Activated CD8-positive, alpha-beta T cell treated with anti-CD3 and anti-CD28 coated beads for 36 hours (primary cell): Measurements from ENCODE around the gene STRN. TPM values are rescaled to one million over a fixed set of nuclear protein-coding genes. Genes with fewer than 3 reads are reported as not detected.

Source experiments
- ATAC-seq: fragments of 200-7000 bp; cut with Tn5 transposase; one replicate; pipeline ENCODE4 v1.10.0; 2021; ENCODE audit warnings: mild to moderate bottlenecking, moderate library complexity
- CTCF ChIA-PET: fragments of 350-600 bp; sonication (Branson Sonifier 250); formaldehyde crosslinking; loops from one replicate; lab custom pipeline; 2021; ENCODE audit warnings: antibody characterized with exemption; lab: Charles Lee
- POLR2A ChIA-PET: fragments of 350-600 bp; sonication (Branson Sonifier 250); formaldehyde crosslinking; loops from one replicate; lab custom pipeline; 2021; ENCODE audit warnings: antibody characterized with exemption; lab: Charles Lee
- DNase-seq: peaks from one replicate; pipeline ENCODE4 v3.0.0-alpha.2; 2020
- H3K27ac Mint-ChIP-seq: one replicate; pipeline ENCODE4 v1.8.0; 2021; ENCODE audit warnings: mild to moderate bottlenecking, mixed read lengths
- H3K27me3 Mint-ChIP-seq: one replicate; pipeline ENCODE4 v1.8.0; 2021; ENCODE audit warnings: mixed read lengths
- H3K36me3 Mint-ChIP-seq: one replicate; pipeline ENCODE4 v1.8.0; 2021; ENCODE audit warnings: low read depth, mixed read lengths
- H3K4me1 Mint-ChIP-seq: one replicate; pipeline ENCODE4 v1.8.0; 2021; ENCODE audit warnings: low read depth, mixed read lengths
- H3K4me3 Mint-ChIP-seq: one replicate; pipeline ENCODE4 v1.8.0; 2021; ENCODE audit warnings: mild to moderate bottlenecking, moderate library complexity, mixed read lengths
- H3K9me3 Mint-ChIP-seq: one replicate; pipeline ENCODE4 v1.8.0; 2021; ENCODE audit warnings: mixed read lengths
- CTCF ChIP-seq: fragments of 200-600 bp; IDR thresholded peaks from one replicate; pipeline ENCODE4 v1.8.0; 2022; ENCODE audit warnings: antibody characterized with exemption, mild to moderate bottlenecking
- intact Hi-C: fragments of 100-400 bp; cut with micrococcal nuclease; formaldehyde crosslinking; loops from one replicate; pipeline ENCODE4 v1.10.0; 2022
- total RNA-seq, 2 experiments: library from RNA; stranded (reverse); gene quantifications; one replicate each; pipeline ENCODE4 v1.2.3, GENCODE V29; 2021

The STRN gene
- total RNA-seq, 2 experiments from 2014 or later = 24.0 to 25.9 TPM

DNA sequence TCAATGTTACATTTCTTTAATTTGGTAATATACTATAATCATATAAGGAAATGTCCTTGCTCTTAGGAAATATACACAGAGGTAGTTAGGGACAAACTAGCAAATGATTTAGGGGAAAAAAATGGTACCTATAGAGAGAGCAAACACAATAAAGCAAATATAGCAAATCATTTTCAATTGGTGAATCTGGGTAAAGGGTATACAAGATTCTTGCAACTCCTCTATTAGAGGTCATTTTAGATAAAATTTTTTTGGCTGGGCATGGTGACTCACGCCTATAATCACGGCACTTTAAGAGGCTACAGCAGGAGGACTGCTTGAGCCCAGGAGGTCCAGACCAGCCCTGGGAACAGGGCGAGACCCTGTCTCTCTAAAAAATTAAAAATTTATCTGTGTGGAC lies 44.4 kb downstream of the STRN start:
- Mint-ChIP-seq H3K27ac (no peak overlapping the region), H3K36me3 (peaks cover 18% of the 10 kb centered on the region), H3K4me3 (no peak overlapping the region), H3K9me3 (no peaks in the 10 kb centered on the region), H3K4me1 (peaks cover 34% of the 10 kb centered on the region), H3K27me3 (no peaks in the 10 kb centered on the region)
- DNase-seq = no peak
- ChIA-PET POLR2A (no interaction called here), CTCF (no interaction called here)
- no peak for ATAC-seq
- intact Hi-C loops = no loop called here
- no peak for TF ChIP-seq CTCF

- DNase-seq = no peak
- Mint-ChIP-seq H3K36me3 (peaks cover 14% of the 10 kb centered on the region), H3K9me3 (no peaks in the 10 kb centered on the region), H3K4me1 (peaks cover 18% of the 10 kb centered on the region), H3K27me3 (no peaks in the 10 kb centered on the region), H3K4me3 (no peak overlapping the region), H3K27ac (no peak overlapping the region)
- intact Hi-C loops = no loop called here
- TF ChIP-seq CTCF = no peak
- ChIA-PET CTCF (interaction anchor here (1.0 to 1.4 kb wide), 4 partner anchors 46 to 149 kb away, joined by 4 to 5 read pairs (median 4); no protein-coding TSS in a partner anchor), POLR2A (no interaction called here)
- ATAC-seq = no peak
These were observed 47.1 kb downstream of the STRN start for GRCh38 chr2:36919041-36919837.

- H3K4me1 Mint-ChIP-seq = peaks cover 16% of the 10 kb centered on the region
- ChIA-PET CTCF (interaction anchor here (1.0 to 1.4 kb wide), 4 partner anchors 45 to 148 kb away, joined by 4 to 5 read pairs (median 4); no protein-coding TSS in a partner anchor), POLR2A (no interaction called here)
- H3K36me3 Mint-ChIP-seq = peaks cover 9% of the 10 kb centered on the region
- H3K4me3 Mint-ChIP-seq = no peak overlapping the region
- intact Hi-C loops = no loop called here
- ATAC-seq (no peak), DNase-seq (no peak)
- no peak overlapping the region for H3K27ac Mint-ChIP-seq
- TF ChIP-seq CTCF = peak; percentile 20
- H3K9me3 Mint-ChIP-seq = no peaks in the 10 kb centered on the region
- H3K27me3 Mint-ChIP-seq = no peaks in the 10 kb centered on the region
These were observed 48.0 kb downstream of the STRN start for GRCh38 chr2:36918307-36918706.

- no peak for TF ChIP-seq CTCF
- ATAC-seq (no peak), DNase-seq (no peak)
- intact Hi-C loops = no loop called here
- H3K36me3 Mint-ChIP-seq = peaks cover 6% of the 10 kb centered on the region
- H3K4me3 Mint-ChIP-seq = no peak overlapping the region
- no peak overlapping the region for H3K27ac Mint-ChIP-seq
- CTCF ChIA-PET = interaction anchor here (0.8 to 1.1 kb wide), 2 partner anchors 12 to 130 kb away, joined by 3 read pairs; no protein-coding TSS in a partner anchor
- POLR2A ChIA-PET = no interaction called here
- no peaks in the 10 kb centered on the region for H3K27me3 Mint-ChIP-seq
- H3K9me3 Mint-ChIP-seq = no peaks in the 10 kb centered on the region
- no peaks in the 10 kb centered on the region for H3K4me1 Mint-ChIP-seq
These were observed 50.7 kb downstream of the STRN start for GRCh38 chr2:36915627-36916026.

GRCh38 chr2:36912695-36913094 lies 53.6 kb downstream of the STRN start:
- ChIA-PET CTCF (interaction anchor here (0.7 kb wide), 1 partner anchor 92 kb away, joined by 3 read pairs; no protein-coding TSS in a partner anchor), POLR2A (interaction anchor here (0.9 kb wide), 1 partner anchor 40 kb away, joined by 4 read pairs; no protein-coding TSS in a partner anchor)
- no peak for ATAC-seq

More at GRCh38 chr2:36912695-36913094, 53.6 kb downstream of the STRN start:
- intact Hi-C loops = no loop called here
- no peak for TF ChIP-seq CTCF
- DNase-seq = no peak
- no peaks in the 10 kb centered on the region for H3K27me3 Mint-ChIP-seq
- no peaks in the 10 kb centered on the region for H3K4me1 Mint-ChIP-seq
- H3K4me3 Mint-ChIP-seq = no peak overlapping the region
- H3K36me3 Mint-ChIP-seq = peaks cover 8% of the 10 kb centered on the region
- H3K9me3 Mint-ChIP-seq = no peaks in the 10 kb centered on the region
- no peak overlapping the region for H3K27ac Mint-ChIP-seq
